ENCODE results near the gene SDC4. TPM values are rescaled to one million over a fixed set of nuclear protein-coding genes. Genes with fewer than 3 reads are reported as not detected.

The SDC4 gene
- total and polyA plus RNA-seq, 4 donors: 54.4 to 147 (median 83.6) TPM

GRCh38 chr20:45346851-45347250 lies 1.4 kb downstream of the SDC4 start:
- Histone ChIP-seq H3K9ac (ENCODE audit: low read depth in 1 of 2, low read length in 2 of 2) (peak overlapping the region; percentile 57 to 99), H3K9me3 (ENCODE audit: control insufficient read depth in 4 of 4, low read length in 3 of 4) (no peaks in the 10 kb centered on the region), H3K27me3 (ENCODE audit: control insufficient read depth in 4 of 4, insufficient read depth in 4 of 4, low read length in 3 of 4) (no peaks in the 10 kb centered on the region), H3K4me3 (ENCODE audit: low read depth in 1 of 3, low read length in 3 of 3) (peak overlapping the region; percentile 80 to 96 (median 88)), H3K36me3 (ENCODE audit: control insufficient read depth in 4 of 4, insufficient read depth in 3 of 4, low read depth in 1 of 4, low read length in 3 of 4) (no peaks in the 10 kb centered on the region), H3K4me1 (ENCODE audit: control insufficient read depth in 4 of 4, insufficient read depth in 4 of 4, low read length in 3 of 4) (peaks cover 0 to 30% (median 6%) of the 10 kb centered on the region in 4 donors), H3K27ac (ENCODE audit: low read depth in 1 of 2, low read length in 2 of 2) (peak overlapping the region; percentile 81 to 97)
- no peak for DNase-seq (ENCODE audit: low spot score)
- WGBS: 32% methylated on average over 5 of the region's 5 CpGs
- TF ChIP-seq FOXA2 (IDR thresholded peaks at IDR 0.05) (no peak), HNF4G (IDR thresholded peaks at IDR 0.05) (no peak), YY1 (IDR thresholded peaks at IDR 0.05) (no peak), HNF4A (conservative IDR thresholded peaks at IDR 0.05) (no peak), RAD21 (IDR thresholded peaks at IDR 0.05) (no peak), ZBTB33 (IDR thresholded peaks at IDR 0.05) (no peak), GABPA (IDR thresholded peaks at IDR 0.05 in 1 of 2, conservative IDR thresholded peaks at IDR 0.05 in 1 of 2) (no peak), SP1 (IDR thresholded peaks at IDR 0.05) (no peak)
- TF ChIP-seq, protein P1, sequence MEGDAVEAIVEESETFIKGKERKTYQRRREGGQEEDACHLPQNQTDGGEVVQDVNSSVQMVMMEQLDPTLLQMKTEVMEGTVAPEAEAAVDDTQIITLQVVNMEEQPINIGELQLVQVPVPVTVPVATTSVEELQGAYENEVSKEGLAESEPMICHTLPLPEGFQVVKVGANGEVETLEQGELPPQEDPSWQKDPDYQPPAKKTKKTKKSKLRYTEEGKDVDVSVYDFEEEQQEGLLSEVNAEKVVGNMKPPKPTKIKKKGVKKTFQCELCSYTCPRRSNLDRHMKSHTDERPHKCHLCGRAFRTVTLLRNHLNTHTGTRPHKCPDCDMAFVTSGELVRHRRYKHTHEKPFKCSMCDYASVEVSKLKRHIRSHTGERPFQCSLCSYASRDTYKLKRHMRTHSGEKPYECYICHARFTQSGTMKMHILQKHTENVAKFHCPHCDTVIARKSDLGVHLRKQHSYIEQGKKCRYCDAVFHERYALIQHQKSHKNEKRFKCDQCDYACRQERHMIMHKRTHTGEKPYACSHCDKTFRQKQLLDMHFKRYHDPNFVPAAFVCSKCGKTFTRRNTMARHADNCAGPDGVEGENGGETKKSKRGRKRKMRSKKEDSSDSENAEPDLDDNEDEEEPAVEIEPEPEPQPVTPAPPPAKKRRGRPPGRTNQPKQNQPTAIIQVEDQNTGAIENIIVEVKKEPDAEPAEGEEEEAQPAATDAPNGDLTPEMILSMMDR (IDR thresholded peaks at IDR 0.05; ENCODE audit: low read depth, low read length, missing input control): no peak

GRCh38 chr20:45346291-45346718 lies 1.9 kb downstream of the SDC4 start:
- DNase-seq (ENCODE audit: low spot score): no peak
- no peak for TF ChIP-seq EGR1 (IDR thresholded peaks at IDR 0.05; ENCODE audit: low read depth in 2 of 2)
- no peak for TF ChIP-seq ATF3 (IDR thresholded peaks at IDR 0.05)
- TF ChIP-seq RXRA (IDR thresholded peaks at IDR 0.05): peak in 1 of 2 donors; percentile 21
- no peak for TF ChIP-seq FOXA1 (IDR thresholded peaks at IDR 0.05)
- TF ChIP-seq SP1 (IDR thresholded peaks at IDR 0.05): no peak
- TF ChIP-seq, protein P1 (IDR thresholded peaks at IDR 0.05; ENCODE audit: low read depth, low read length, missing input control): no peak
- TF ChIP-seq TAF1 (conservative IDR thresholded peaks at IDR 0.05): no peak
- no peak for TF ChIP-seq JUND (IDR thresholded peaks at IDR 0.05)
- TF ChIP-seq NR2F2 (IDR thresholded peaks at IDR 0.05): peak; percentile 7
- TF ChIP-seq FOXA2 (IDR thresholded peaks at IDR 0.05): no peak
- TF ChIP-seq RAD21 (IDR thresholded peaks at IDR 0.05): no peak
- TF ChIP-seq HNF4G (IDR thresholded peaks at IDR 0.05): no peak
- TF ChIP-seq, protein P2, sequence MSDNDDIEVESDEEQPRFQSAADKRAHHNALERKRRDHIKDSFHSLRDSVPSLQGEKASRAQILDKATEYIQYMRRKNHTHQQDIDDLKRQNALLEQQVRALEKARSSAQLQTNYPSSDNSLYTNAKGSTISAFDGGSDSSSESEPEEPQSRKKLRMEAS (IDR thresholded peaks at IDR 0.05): no peak
- H3K36me3 ChIP-seq (ENCODE audit: control insufficient read depth in 4 of 4, insufficient read depth in 3 of 4, low read depth in 1 of 4, low read length in 3 of 4): peaks cover 0 to under 1% (median 0%) of the 10 kb centered on the region in 4 donors
- no peaks in the 10 kb centered on the region for H3K9me3 ChIP-seq (ENCODE audit: control insufficient read depth in 4 of 4, low read length in 3 of 4)
- H3K9ac ChIP-seq (ENCODE audit: low read depth in 1 of 2, low read length in 2 of 2): peak overlapping the region; percentile 57 to 99
- H3K27ac ChIP-seq (ENCODE audit: low read depth in 1 of 2, low read length in 2 of 2): peak overlapping the region; percentile 81 to 97
- no peaks in the 10 kb centered on the region for H3K27me3 ChIP-seq (ENCODE audit: control insufficient read depth in 4 of 4, insufficient read depth in 4 of 4, low read length in 3 of 4)
- peaks cover under 1 to 35% (median 10%) of the 10 kb centered on the region in 4 donors for H3K4me1 ChIP-seq (ENCODE audit: control insufficient read depth in 4 of 4, insufficient read depth in 4 of 4, low read length in 3 of 4)
- peak overlapping the region; percentile 80 to 96 (median 88) for H3K4me3 ChIP-seq (ENCODE audit: low read depth in 1 of 3, low read length in 3 of 3)
- WGBS: 14% methylated on average over 3 of the region's 3 CpGs
